ENCODE data around the gene ITGA8.

ITGA8 gene

DNA sequence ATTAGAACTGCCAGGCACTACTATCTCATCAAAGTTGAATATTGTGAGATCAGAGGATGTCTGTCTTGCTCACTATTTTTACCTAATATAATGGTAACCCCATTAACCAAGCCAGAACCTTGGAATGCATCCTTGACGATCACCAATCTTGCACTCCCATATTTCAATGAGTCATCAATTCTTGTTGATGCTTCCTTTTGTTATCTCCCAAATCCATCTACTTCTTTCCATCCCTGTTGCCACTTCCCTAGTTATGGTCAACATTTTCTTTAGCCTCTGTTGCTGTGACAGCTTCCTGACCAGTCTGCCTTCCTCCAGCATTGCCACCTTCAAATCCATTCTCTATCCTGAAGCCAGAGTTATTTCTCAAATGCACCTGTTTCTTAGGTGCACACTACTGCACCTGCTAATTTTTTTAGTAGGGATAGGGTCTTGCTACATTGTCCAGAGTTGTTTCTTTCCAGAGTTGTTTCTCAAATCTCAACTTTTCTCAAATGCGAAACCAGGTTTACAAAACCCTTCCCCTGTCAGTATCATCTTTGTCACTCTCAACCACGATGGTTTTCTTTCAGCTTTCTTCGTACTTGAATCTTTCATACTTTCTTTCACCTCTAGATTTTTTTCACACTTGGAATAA, 15.7 kb downstream of the ITGA8 start:
- TF ChIP-seq, protein P1, sequence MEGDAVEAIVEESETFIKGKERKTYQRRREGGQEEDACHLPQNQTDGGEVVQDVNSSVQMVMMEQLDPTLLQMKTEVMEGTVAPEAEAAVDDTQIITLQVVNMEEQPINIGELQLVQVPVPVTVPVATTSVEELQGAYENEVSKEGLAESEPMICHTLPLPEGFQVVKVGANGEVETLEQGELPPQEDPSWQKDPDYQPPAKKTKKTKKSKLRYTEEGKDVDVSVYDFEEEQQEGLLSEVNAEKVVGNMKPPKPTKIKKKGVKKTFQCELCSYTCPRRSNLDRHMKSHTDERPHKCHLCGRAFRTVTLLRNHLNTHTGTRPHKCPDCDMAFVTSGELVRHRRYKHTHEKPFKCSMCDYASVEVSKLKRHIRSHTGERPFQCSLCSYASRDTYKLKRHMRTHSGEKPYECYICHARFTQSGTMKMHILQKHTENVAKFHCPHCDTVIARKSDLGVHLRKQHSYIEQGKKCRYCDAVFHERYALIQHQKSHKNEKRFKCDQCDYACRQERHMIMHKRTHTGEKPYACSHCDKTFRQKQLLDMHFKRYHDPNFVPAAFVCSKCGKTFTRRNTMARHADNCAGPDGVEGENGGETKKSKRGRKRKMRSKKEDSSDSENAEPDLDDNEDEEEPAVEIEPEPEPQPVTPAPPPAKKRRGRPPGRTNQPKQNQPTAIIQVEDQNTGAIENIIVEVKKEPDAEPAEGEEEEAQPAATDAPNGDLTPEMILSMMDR (IDR thresholded peaks at IDR 0.05) = no peak

DNA sequence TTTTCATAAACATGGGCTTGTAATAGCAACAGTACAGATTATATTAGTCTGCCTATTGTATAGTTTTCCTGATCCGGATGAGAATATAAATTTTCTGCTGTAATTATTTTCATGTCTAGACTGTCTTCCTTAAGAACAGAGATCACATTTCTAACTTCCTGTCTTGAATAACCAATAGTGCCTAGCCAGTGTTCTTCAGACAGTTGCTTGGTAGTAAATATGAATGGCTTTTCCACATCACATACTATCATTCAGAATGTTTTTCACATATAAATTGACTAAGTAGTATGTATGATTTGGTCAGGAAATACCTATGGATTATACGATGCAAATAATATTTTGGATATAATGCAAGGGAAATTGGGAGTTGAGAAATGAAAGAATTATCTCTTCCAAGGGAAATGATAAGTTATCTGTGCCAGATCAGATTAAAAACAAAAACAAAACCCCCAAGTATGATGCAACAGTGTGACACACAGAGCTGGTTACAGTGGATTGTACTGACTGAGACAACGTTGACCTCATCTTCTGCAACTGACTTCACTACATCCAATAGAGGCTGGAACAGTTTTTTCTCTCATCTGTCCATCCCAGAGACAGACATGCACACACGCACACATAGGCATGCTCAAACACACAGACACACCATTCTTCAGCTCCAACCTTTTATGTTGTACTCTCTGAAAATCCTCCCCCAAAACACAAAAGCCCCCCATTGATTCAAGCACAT, 16.4 kb downstream of the ITGA8 start:
- TF ChIP-seq, protein P1 (IDR thresholded peaks at IDR 0.05) = no peak

DNA sequence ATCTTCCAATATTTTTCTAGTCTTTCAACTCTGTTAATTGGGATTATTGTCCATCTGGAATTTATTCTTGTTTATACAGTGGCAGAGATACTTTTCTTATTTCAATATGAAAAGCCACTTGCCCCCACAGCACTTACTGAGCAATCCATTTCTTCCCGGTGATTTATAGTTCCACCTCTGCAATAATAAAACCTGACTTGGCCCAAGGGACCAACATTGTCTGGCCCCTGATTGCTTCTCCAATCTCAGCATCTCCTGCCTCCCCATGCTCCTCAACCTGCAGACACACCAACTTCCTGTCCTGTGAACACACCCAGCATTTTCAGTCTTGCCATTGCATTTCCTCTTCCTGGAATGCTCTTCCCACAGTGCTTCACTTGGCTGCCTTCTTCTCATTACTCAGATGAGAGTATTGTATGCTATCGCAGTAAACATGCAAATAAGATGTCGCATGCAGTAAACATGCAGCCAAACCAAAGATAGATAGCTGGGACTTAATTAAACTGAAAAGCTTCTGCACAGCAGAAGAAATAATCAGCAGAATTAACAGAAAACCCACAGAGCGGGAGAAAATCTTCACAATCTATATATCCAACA, 19.5 kb downstream of the ITGA8 start:
- TF ChIP-seq, protein P1 (IDR thresholded peaks at IDR 0.05) = no peak

DNA sequence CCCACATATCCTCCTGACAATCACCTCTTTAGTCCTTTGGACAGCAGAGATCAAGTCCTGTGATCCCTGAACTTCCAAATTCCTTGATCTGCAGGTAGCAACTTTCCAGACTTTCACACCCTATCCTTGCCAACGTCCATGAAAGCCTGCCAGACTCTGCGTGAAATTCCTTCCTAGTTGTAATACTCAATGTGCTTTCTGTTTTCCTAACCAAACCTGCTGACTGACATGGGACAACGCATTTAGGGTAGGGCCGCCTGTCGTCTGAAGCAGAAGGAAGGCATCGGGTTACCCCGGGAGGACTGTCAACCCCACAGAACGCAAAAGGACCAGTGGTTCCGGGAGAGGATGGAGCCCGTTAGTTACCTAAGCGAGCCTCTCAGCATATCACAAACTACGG, 23.9 kb downstream of the ITGA8 start:
- TF ChIP-seq, protein P1 (IDR thresholded peaks at IDR 0.05) = no peak

DNA sequence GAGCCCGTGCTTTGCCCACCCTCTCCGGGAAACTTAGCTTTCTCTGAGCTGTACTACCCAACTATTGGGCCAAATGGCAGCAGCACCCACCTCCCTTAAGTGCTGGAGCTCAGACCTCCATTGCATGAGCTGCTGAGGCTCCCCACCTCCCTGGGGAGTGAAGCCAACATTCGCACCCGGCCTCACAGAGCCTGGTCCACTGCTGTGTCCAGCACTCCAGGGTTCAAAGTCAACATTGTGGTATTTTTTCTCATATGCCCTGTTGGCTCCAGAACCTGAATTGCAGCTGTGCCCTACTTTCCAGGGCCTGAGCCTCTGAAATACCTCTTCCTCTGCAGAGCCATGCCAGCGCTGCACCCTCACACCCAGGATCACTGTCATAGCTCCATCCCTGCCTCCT, 29.7 kb downstream of the ITGA8 start:
- TF ChIP-seq, protein P1 (IDR thresholded peaks at IDR 0.05) = no peak

DNA sequence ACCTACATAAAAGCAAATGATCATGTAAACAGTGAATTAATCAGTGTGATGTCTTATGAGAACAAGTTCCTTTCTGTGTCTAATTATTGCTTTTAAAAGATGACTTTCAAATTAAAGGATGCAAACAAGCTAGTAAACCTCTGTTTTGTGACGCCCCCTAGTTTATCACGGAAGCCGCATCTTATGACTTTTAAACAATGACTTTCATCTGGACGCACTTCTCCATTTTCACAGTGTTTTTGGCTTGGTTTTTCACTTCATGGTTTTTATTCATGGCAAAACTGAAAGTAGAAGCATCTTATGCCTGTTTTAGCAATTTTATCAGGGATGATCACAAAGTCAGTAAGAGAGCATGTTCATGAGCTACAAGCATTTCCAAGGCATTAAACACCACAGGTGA, 35.0 kb downstream of the ITGA8 start:
- TF ChIP-seq, protein P1 (IDR thresholded peaks at IDR 0.05) = no peak

DNA sequence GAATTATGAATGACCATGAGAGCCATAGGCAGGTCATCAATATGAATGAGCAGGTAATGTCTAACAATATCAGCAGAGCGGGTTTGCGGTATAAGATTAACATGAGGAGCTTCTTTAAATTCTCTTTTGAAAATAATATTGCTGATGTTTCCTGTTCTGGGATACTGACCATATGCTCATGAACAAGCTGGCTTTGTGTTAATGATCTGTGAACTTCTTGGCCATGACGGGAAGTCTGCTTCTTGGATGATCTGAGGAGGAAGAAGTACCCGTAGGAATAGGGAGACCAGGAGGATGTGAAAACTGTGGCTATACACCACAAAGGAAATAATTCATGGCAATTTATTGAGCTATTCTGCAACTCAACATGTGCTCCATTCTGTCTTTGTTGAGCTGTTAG, 38.6 kb downstream of the ITGA8 start:
- TF ChIP-seq, protein P1 (IDR thresholded peaks at IDR 0.05) = no peak
